NCI-H1694 (cell line): ENCODE results near the gene ZNF784.

Experiments
- DNase-seq: peaks from one replicate; lab custom pipeline; 2025; lab: John Stamatoyannopoulos, UW

Gene ZNF784

DNA sequence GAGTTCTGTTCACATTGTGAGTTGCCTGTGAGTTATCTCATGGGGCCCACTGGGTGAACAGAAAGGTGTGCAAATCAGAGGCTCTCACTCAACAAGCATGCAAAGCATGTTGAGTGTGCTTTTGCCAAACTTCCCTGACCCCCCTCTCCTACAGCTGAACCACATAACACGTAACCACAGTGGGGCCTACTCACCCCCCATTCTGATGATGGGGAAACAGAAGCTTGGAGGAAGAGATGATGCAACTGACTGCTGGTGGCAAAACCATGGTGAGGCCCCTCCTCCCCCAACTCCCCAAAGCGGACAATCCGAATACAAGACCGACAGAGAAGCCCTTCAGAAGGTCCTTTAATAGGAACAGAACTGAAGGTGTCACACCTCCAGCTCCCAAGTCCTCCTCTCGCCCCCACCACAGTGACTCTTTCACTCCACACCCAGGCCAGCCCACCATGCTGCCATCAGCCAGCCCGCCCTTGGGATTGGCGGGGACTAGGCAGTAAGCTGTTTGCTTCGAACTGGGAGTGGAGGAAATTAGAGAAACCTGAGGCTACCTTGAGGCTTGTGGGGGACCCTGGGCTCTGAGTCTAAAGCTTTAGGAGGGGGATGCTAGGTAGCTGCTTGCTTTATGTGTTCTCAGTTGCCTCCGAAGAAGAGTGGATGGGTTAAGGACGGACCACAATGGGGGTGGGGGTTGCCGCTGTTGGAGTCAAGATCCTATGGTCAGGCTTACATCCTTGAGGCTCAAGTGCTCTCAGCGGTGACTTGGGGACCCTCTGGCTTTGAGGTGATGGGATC is 3.8 kb downstream of the ZNF784 start:
- DNase-seq, result no peak

- DNase-seq, result no peak
These were observed 5.1 kb downstream of the ZNF784 start for GRCh38 chr19:55619286-55619685.

- DNase-seq, result no peak
These were observed 5.9 kb downstream of the ZNF784 start for GRCh38 chr19:55618426-55618825.

GRCh38 chr19:55617426-55617825 is 6.9 kb downstream of the ZNF784 start:
- no peak for DNase-seq

- DNase-seq, result no peak
These were observed 7.9 kb downstream of the ZNF784 start for GRCh38 chr19:55616395-55616875.

GRCh38 chr19:55615543-55616394 is 8.6 kb downstream of the ZNF784 start:
- DNase-seq, result no peak

DNA sequence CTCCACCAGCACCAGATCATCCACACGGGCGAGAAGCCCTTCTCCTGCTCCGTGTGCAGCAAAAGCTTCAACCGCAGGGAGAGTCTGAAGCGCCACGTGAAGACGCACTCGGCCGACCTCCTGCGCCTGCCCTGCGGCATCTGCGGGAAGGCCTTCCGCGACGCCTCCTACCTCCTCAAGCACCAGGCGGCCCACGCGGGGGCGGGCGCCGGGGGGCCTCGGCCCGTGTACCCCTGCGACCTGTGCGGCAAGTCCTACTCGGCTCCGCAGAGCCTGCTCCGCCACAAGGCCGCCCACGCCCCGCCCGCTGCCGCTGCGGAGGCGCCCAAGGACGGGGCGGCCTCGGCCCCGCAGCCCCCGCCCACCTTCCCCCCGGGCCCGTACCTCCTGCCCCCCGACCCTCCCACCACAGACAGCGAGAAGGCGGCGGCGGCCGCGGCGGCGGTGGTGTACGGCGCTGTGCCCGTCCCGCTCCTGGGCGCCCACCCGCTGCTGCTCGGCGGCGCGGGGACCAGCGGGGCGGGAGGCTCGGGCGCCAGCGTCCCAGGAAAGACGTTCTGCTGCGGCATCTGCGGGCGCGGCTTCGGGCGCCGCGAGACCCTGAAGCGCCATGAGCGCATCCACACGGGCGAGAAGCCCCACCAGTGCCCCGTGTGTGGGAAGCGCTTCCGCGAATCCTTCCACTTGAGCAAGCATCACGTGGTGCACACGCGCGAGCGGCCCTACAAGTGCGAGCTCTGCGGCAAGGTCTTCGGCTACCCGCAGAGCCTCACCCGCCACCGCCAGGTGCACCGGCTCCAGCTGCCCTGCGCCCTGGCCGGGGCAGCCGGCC is 9.4 kb downstream of the ZNF784 start:
- DNase-seq, result no peak

- DNase-seq, result no peak
These were observed 10.2 kb downstream of the ZNF784 start for GRCh38 chr19:55613930-55614710.

GRCh38 chr19:55613396-55613795 is 11.0 kb downstream of the ZNF784 start:
- DNase-seq, result no peak

DNA sequence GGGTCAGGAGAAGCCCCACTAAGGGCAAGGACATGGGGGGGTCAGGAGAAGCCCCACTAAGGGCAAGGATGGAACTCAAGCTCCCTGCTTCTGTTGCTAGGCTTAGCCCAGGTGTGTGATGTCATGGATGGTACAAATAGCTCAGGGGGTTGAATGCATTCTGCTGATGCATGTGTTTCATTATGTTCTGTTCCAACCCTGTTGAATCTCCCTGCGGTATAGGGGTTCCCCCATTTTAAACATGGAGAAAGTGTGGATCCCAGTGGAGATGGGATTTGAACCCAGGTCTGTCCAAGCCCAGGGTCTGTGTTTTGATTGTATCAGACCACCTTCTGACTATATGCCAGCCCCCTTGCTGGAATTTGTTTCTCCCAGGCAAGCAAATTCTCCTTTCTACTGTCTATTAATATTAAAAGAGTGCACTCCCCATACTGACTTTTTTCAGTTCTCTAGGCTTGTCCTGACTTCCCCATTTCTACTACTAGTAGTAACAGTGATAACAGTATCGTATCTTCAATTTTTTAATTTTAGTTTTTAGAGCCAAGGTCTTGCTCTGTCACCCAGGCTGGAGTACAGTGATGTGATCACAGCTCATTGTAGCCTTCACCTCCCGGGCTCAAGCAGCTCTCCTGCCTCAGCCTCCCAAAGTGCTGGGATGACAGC is 12.3 kb downstream of the ZNF784 start:
- DNase-seq, result no peak

GRCh38 chr19:55611300-55611982 is 12.9 kb downstream of the ZNF784 start:
- DNase-seq, result no peak

DNA sequence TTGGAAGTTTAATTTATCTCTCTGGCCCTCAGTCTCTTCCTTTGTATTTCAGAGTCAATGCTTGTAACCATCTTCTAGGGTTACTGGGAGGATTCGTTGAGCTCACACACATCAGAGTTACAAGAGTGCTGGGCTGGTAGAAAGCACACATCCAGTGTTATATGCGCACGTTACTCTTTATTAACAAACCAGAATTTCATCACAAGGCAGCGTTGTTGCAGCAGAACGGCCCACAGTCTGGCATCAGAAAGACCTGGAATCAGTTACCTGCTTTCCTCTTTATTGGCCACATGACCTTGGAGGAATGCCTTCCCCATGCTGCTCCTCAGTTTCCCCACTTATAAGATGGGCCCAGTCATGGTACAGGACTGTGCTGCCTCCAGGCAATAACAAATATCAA is 15.0 kb downstream of the ZNF784 start:
- no peak for DNase-seq

DNA sequence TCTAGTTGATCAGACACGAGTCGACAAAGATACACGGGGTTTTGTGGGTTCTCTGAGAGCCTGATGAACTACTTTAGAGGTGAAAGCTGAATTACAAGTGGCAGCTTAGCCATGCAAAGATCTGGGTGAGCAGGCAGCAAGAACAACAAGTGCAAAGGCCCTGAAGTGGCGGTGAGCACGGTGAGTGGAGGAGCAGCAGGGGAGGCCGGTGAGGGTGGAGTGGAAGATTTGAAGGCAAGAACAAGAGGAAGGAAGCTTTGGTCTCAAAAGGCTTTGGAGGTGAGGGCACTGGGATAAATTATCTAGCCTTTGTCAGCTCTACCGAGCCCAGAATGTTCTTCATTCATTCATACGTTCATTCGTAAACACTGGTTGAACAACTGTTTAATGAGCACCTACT is 17.5 kb downstream of the ZNF784 start:
- no peak for DNase-seq

- no peak for DNase-seq
These were observed 17.9 kb downstream of the ZNF784 start for GRCh38 chr19:55606471-55606787.

- DNase-seq, result peak; percentile 73
These were observed 18.5 kb downstream of the ZNF784 start, which contains the start of gene ZNF865 for GRCh38 chr19:55605637-55606470. ZNF865 (plus strand) TSS chr19:55605647; CDS start chr19:55613619, 7,972 bp downstream.

DNA sequence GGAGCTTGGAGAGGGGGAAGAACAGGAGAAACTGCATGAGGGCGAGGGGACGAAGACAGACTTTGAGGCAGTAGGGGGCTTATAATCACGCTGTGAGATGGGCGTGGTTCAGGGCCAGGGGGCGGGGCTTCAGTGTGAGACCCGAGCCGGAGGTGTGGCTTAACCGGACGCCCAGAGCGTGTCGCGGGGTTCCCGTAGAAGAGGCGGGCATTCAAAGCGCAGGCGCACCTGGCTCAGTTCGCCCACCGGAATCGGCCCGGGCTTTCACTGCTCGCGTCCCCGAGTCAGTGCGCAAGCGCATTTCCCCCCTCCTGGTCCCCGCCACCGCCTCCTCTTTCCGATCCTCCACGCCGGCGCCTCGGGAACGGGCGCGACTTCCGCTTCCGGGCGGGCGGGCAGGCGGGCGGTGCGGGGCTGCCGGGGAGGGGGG is 19.1 kb downstream of the ZNF784 start:
- DNase-seq, result peak; percentile 98

DNA sequence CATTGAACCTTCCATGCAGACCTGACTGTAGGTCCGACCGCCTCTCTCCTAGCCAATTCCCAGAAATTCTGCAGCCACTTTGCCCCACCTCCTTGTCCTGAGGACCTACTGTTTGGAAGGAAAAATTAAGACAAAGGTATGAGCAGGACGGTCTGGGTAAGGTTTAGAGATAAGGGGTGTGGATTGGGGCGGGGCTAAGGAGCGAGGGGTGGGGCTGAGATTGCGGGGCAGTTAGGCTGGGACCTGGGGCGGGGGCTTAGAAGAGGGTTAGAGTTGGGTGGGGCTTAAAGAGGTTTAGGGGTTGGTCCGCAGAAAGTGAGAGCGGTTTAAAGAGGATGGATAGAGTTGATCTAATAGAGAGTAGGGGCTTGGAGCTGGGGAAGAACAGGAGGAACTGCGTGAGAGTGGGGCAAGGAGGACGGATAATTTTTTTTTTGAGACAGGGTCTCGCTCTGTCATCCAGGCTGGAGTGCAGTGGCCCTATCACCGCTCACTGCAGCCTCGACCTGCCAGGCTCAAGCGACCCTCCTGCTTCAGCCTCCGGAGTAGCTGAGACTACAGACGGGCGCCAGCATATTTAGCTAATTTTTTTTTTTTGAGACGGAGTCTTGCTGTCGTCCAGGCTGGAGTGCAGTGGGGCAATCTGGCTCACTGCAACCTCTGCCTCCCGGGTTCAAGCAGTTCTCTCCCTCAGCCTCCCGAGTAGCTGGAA is 20.6 kb downstream of the ZNF784 start:
- no peak for DNase-seq

- no peak for DNase-seq
These were observed 21.3 kb downstream of the ZNF784 start for GRCh38 chr19:55603115-55603514.
